MV-4-11 (cell line): ENCODE data around the gene TTC28.

Source experiments
- DNase-seq: peaks from one replicate; lab custom pipeline; 2025; lab: John Stamatoyannopoulos, UW

The TTC28 gene

DNA sequence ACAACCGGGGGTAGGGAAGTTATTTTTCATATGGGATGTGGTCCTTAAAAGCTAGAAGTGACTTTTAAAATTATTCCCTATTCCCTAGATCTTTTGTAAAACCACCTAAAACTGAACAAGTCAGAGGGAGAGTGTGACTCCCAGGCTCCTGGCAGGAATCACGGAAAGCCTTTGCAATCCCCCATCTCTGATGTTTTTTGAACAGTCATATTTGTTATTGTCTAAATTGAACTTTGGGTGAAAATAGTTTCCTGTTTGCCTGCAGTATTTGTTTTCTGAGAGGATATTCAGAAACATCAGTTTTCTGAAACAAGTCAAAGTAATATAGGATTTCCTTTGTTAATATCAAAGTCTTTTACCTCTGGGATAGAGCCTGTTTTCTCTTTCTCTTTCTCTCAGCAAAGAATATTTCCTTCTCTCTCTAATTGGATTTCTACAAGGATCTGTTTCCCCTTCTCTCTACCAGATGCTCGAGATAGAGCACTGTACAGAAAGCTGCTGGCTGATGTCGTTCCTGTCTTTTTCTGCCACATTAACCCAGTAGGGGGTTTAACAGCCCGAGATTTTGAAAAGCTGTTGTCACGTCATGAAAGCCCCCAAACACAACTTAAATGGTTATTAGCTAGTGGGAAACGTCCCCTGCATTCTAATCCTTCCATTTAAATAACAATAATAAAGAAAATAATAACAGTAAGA, 628.4 kb downstream of the TTC28 start:
- no peak for DNase-seq

DNA sequence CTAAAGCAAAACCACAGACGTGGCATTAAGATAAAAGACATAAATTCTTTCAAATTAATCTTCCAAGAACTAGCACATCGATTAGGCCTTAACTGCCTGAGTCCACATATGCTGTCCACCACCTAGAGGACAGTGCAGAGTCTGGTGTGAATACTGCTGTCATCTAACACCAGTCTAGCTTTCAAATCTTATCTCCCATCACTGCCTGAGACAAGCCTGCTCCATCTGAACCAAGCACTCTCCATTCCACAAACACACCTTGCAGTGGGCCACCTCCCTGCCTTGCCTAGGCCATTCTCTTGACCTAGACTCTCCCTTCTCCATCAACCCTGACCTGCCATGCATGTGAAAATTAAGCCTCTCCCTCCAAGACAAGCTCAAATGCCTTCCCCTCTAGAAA, 631.1 kb downstream of the TTC28 start:
- DNase-seq: no peak

DNA sequence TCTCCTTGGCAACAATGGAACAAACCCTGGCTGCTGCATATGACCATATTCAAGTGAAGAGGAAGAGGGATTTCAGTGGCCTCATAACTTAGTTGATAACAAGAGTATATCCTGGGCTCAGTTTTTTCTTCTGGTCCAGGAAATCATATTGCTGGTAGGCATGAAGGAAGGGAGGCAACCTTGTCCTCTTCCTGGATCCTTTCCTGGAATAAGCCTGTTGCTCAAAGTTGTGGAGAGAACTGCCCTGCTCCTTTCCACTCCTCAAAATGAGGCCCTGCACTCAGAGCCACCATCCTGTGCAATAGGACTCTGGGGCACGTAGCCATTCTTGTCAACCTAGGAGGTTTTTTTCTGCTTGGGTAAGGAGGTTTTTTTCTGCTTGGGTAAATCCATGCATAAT, 631.9 kb downstream of the TTC28 start:
- DNase-seq: no peak

DNA sequence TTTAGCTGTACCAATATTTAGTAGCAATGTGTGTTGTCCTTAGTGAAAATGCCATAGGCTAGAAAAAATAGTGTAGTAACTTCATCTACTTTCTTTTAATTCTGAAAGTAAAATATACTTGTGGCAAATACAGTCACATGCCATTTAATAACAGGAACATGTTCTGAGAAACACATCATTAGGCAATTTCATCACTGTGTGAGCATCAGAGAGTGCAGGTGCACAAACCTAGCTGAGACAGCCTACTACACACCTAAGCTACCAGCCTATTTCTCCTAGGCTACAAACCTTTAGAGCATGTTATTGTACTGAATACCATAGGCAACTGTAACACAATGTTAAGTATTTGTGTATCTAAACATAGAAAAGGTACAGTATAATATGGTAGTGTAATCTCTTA, 633.5 kb downstream of the TTC28 start:
- no peak for DNase-seq

DNA sequence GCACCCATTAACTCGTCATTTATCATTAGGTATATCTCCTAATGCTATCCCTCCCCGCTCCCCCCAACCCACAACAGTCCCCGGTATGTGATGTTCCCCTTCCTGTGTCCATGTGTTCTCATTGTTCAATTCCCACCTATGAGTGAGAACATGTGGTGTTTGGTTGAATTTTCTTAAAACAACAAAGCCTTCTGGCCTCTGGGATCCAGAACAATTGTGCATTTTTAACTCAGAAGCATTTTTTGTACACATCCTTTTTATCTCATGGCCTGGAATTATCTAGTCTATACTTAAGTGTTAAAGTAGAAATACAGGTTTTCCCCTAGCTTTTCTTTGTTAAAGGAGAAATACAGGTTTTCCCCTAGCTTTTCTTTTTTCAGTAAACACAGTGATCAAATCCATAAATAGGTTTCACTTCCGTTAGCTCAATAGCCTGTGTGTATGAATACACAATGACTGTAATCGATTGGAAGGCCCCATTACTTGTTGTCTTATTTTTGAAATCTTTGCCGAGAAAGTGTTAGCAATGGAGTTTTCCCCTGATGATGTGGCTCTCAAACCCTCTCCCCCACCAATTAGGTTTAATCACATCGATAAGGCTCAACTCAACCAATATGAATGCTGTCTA, 635.0 kb downstream of the TTC28 start:
- DNase-seq: no peak

DNA sequence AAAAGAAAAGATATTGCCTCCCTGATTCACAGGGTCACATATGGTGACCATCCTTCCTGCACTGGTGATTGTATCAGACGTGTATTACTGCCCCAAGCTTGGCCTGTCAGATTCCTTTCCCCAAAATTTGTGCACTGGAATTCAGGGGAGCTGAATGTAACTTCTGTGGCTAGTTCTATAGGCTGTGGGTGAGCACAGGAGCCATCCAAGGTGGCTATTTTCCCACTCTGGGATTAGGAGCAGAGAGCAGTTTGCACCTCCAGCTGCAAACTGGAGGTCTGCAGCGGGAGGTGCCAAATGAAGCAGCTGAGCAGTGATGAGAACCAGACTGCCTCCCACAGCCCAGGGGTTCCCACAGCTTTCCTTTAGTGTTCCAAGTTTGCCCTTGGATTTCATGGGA, 636.4 kb downstream of the TTC28 start:
- no peak for DNase-seq

DNA sequence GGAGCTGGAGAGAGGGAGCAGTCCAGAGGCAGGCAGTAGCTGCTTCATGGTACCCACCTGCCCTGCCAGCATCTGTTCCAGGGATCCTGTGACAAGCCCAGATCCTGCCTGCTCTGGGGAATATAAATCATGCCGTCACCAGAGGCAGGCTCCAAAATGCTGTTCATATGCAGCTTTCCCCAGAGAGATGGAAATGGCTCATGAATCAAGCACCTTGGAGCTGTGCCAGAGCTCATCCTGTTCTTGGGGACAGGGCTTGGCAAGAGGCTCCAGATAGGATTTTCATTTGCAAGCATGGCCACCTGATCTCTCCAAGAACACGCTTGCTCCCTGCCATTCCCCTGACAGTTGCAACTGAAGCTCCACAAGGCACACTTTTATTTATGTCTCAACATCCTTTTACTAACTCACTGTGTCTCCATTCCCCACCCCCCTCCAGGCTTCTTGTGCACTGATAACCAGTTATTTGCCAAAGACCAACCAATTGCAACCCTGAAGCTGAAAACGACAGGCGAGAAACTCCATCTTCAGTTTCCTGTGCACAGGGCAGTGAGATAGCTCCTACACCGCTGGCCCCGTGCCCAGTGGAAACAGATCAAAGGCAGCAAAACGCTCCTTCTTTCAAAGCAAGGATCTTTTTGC, 644.8 kb downstream of the TTC28 start:
- DNase-seq: no peak

DNA sequence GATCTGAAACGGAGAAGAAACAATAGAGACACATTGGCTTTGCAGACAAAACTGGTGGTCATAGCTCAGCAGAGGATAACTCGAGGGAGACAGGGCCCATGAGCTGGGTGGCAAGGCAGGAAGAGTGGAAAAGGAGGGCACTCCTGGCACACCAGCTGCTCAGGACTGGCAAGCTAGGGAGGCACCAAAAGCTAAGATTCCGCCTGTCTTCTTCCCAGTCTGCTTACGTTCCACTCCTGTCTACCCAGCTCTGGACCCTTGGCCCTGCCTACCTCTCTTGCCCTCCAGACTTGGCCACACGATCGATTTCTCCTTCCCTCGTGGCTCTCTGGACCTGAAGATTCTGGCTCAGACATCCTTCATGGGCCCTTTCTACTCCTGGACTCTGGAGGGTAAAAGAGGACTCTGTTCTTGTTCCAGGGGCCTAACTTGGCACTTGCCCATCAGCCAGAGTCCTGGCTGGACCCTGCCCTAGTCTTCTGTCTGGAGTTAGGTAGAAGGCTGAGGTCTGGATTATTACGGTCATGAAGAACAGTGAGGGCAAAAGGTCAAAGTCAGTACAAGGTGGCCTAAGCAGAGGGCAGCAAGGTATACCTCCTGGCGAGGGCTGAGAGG, 645.4 kb downstream of the TTC28 start:
- DNase-seq: no peak

DNA sequence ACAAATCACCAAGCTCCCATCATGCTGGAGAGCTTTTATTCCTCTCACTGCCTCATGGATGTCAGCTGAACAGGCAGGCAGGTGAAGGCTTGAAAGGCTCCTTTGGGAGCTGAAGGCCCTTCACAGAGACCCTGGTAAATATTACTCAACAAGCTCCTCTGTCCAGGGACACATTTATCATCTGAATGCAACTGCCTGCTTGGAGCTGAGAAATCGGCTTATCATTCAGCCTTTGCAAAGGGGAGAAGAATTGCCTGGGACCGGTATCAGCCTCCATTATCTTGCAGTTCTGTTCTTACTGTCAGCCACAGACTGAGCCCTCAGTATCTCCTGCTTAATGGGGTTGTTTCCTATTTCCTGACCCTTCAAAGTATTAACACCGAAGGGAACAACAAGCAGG, 646.8 kb downstream of the TTC28 start:
- DNase-seq: no peak

DNA sequence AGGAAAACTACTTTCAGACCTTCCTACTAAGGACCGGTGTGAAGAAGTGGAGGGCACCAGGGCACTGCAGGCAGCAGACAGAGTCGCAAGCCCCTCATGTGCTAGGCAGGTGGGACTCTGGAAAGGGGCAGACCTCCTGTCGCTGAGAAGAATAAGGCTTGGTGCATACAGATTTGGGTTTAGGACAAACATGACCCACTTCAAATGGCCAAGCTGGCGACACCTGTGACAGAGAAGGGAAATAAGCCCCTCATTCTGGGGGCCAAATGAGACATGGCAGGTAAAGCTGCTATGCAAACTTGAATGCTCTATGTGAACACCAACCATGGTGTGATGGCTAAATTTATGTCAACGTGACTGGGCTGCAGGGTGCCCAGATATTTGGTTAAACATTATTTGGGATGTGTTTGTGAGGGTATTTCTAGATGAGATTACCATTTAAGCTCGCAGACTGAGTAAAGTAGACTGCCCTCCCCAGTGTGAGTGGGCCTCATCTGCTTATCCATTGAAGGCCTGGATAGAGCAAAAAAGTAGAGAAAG, 648.2 kb downstream of the TTC28 start:
- DNase-seq: no peak

DNA sequence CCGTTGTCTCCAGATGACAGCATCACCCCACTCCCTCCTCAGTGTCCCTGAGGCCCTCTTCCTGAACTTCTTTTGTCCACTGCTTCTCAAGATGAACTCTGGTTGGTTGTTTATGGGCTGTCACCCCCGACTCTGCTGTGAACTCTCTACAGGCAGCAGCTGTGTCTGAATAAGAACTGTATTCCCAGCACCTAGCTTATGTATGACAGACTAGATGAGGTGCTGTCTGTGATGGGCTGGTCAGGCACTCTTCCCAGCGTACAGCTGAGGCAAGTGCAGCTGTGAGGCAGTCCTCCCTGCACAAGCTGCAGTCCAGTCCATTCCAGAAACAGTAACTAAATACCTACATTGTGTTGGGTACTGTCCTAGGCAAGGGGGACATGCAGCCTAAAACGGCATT, 649.2 kb downstream of the TTC28 start:
- no peak for DNase-seq

DNA sequence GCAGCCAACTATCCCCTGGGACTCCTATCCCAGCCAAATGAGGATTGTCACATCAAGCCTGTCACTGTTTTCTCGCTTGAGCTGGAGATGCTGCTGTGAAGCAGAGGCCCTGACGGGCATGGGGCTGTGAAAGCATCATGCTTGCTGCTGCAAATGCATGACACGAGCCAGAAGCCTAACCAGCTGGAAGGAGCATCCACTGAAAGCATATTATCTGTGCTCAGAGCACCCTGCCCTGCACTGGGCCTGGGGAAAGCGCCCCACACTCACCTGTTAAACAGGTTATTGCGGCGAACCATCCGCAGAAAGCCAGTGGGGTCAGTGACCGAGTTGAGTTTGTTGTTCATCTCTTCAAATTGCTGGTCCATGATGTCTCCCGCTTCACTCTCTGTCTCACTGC, 649.7 kb downstream of the TTC28 start:
- no peak for DNase-seq

DNA sequence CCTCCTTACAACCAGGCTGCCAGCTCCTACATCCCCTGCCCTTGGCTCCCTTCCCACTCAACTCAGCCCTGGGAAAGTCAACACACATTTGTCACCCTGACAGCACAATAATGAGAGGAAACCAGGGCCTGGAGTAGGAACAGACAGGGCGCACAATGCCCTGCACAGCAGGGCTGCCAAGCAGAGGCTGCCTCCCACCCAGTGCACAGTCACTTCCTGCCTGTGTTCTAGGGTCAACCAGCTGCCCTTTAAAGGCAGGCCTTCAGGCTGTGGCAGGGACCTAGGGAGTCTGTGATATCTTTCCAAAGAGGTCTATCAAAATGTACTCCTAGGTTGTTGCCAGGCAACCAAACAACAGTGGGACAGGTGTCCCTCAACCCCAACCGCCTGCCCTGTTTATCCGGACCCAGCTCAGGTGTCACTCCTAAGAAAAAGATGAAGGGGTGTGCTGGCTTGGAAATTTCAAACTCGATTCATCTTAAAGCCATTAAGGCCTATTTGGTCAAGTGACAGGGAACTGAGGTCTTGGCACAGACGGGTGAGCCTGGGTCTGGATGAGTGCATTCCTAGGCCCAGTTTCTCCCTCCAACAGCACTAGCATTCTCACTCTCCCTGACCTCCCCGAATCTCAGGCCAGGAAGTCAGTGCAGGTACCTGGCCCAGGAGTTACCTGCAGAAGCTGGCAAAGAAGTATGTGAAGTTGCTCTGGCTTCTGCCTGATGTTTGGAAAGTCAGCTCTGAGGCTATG, 650.3 kb downstream of the TTC28 start:
- DNase-seq: no peak

DNA sequence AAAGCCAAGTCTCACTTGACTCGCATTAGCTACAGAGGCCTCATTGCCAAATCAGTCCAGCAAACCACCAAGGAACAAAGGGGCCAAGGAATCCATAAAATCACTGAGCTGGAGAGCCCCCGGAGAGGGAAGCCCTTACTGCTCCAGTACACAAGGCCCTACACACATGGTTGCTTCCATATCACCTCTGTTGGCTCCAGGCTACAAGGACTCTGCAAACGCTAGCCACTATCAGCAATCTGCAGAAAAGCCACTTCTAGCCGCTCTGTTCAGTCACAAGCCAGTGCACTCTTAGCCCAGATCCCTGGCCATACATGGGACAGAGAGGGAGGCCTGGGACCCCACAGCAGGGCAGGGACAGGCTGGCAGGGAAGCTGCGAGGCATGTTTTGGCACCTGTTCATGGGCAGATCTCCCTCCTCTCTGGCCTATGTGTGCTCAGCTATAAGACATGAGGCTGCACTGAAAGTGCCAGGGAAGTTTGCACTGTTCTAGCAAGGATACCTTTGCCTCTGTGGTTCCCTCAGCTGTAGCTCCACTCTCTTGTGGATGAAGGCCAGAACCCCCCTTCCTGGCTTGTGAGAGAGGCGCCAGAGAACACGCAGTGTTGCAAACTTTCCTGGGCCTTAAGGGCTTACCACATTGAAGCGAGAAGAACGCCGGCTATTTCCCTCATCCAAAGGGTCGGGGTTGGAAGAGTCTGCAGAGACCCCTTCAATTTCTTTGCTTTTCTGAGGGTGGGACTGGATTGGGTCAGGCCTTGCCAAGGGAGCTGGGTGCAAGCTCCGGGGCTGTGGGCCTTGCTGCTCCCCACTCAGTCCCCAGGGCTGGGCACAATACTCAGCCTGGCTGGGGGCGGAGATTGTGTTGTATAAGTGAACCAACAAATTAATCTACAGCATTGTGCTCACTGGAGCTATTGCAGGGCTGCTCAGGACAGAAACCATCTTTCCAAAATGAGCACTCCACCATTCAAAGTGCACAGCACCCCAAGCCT, 651.9 kb downstream of the TTC28 start:
- DNase-seq: no peak

DNA sequence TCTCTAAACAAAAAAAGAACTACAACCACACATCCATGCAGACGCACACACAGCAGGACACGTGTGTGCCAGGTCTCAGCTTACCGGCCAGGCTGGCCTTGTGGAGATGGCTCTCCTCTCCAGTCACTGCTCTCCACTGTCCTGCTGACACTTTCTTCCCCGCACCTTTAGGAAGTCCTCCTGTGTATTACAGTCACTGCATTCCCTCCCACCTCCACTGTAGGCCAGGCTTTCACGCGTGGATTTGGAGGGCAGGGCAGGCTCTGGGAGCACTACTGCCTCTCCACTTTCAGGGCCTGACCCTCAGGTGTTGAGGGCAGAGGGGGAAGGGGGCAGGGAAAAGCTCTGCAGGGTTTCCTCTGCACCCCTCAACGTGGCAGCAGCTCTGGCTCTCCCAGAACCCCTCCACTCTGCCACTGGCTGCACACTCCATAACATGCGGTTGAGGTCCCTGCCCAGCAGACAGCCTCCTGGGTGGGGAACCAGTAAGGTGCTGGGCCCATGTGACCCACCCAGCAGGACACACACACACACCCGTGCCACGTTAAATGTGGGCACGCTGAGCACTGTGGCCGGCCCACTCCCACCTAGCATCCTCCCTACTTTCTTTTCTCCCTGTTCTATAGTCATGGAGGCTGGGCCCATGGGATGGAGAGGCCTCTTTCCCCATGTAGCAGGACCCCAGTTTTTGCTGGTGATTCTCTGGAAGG, 653.6 kb downstream of the TTC28 start:
- DNase-seq: no peak

DNA sequence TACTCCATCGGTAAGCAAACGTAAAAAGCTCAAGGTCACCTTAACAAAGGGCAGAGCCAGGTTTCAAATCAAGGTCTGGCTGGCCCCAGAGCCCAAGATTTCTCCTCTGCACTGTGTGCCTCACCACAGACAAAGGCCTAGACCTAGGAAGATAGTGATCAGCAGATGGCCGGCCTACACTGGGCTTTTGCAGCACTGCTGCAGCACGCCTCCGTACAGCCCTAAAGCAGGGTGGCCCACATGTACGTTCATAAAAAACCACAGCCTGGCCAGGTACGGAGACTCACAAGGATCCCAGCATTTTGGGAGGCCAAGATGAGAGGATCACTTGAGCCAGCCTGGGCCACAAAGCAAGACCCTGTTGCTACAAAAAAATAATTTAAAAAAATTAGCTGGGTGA, 654.3 kb downstream of the TTC28 start:
- no peak for DNase-seq

DNA sequence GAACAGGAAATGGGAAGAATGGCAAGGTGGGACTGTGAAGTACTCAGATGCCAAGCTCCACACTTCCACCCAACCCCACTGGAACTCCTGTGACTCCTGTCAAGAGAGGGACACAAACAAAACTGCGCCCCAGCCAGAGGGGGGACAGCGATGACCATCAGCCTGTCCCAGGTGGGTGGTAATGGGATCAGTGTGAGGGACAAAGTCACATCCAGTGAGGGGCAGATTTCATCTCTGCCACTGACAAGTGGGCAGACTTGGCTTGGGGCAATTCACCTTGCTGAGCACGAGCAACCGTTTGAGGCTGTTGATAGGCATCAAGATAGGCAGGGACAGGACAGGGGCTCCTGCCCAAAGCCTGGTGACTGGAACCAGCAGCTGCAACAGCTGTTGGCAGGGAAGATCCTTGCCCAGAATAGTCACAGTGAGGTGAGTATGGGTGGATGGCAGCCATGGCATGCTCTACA, 655.2 kb downstream of the TTC28 start:
- no peak for DNase-seq

DNA sequence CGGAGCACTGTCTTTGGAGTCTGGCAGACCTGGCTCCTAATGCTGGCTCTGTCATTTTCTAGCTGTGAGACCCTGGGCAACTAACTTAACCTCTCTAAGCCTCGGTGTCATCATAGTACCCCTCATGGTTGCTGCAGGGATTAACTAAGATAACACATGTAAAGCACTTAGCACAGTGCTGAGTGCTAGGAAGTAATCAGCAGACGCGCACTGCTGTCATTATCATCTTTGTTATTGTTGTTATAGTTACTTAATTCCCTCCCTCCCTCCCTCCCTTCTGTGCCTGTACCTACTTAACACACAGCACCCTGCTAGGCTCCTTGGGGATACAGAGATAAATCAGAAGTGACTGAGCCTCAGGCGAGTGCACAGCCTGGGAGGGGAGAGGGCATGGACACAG, 655.9 kb downstream of the TTC28 start:
- DNase-seq: no peak

DNA sequence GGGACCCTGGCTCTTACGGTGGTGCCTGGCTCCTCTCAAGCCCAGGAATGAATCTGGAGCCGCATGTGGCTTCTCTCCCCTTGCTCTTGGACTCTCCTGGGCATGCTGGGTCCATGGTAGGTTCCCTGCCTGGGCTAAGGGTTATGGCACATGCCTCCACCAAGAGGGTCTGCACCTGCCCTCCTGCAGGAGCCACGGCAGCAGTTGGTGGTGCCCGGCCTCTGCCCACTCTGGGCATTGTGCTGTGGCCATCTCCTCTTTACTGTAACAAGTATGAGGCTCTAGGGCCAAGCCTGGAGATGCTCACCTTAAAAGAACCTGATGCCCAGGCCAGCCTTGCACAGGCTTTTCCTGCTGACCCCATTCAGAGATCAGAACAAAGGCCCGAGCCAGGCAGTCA, 656.6 kb downstream of the TTC28 start:
- no peak for DNase-seq

DNA sequence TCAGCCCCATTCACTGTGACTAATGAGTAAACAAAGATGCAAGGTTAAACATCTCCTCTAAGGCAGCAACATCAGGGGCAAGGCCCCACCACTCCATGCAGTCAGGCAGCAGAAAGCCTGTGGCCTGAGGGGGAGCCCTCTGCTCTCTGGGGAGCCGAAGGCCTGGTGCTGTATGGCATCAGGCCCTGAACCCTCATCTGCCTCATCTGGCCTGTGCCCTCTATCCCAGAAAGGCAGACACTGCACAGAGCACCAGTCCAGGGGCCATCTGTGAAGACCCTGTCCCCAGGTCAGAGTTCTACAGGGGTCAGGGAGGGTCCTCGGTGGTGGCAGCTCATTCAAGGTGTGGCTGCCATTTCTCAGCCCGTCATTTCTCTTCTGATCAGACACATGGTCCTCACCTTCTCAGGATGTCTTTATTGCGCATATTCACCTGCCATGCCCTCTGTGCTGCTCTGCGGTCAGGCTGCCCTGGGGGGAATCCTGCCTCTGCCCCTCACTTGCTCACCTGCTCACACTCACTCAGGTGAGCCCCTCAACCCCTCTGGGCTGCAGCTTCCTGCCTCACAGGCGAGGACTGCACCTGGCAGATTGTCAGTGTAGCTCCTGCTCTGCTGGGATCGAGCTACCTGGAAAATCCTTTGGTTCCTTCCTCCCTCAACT, 657.5 kb downstream of the TTC28 start:
- no peak for DNase-seq
